Erythroblast (primary cell): ENCODE measurements around the gene ACP2.

Source experiments
- GATA1 ChIP-seq: IDR thresholded peaks from 2 replicates; pipeline ENCODE4 v1.6.1; 2011; ENCODE audit warnings: low read depth, mild to moderate bottlenecking, control low read depth, low read length, moderate library complexity
- POLR2A ChIP-seq: IDR thresholded peaks from 2 replicates; pipeline ENCODE4 v1.6.1; 2011; ENCODE audit warnings: mild to moderate bottlenecking, low read length

DNA sequence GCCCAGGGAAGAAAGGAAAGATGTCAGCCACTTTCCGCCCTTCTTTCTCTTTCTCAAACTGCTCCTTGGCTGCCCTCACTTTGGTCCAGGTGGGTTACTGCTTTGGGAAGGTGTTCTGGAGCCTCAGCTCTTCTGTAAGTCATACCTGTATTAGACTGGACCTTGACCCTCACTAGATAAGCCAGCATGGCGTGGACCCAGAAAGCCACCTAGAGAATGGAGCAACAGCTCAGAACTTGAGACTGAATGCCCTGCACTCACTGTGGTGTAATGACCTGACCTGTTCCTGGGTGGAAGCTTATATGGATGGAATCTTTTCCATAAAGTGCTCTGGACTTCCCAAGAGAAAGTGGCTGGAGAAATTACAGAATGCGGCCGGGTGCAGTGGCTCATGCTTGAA is 15.6 kb downstream of the ACP2 start:
- TF ChIP-seq POLR2A (no peak), GATA1 (no peak)
